GM20000 (cell line): Measurements from ENCODE around the gene TFDP3.

Experiments used
- DNase-seq: peaks from one replicate; pipeline ENCODE4 v3.0.0; 2012; ENCODE audit warnings: low spot score
- TF ChIP-seq, protein P1 (sequence below): IDR thresholded peaks from 2 replicates; pipeline ENCODE4 v1.5.1; 2012; ENCODE audit warnings: mild to moderate bottlenecking, control low read depth; ENCODE audit errors: extremely low read depth, missing control alignments

The TFDP3 gene

DNA sequence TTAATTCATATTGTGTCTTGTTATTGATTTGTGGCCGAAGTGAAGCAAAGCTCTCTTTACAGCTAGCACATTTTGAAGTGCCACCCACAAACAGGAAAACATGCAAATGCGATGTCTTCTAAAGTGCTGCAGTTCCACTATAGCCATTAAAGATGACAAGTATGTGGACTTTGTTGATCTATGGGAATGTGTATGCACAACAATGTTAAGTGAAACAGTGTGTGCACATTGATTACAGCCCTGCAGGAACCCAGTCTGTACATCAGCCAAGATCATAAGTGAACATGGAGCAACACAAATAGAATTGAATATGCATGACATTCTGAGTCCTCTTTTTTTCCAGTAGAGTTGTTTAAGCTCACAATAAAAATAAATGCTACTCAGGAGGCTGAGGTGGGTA, 43.0 kb downstream of the TFDP3 start:
- DNase-seq, result no peak
- TF ChIP-seq, protein P1, sequence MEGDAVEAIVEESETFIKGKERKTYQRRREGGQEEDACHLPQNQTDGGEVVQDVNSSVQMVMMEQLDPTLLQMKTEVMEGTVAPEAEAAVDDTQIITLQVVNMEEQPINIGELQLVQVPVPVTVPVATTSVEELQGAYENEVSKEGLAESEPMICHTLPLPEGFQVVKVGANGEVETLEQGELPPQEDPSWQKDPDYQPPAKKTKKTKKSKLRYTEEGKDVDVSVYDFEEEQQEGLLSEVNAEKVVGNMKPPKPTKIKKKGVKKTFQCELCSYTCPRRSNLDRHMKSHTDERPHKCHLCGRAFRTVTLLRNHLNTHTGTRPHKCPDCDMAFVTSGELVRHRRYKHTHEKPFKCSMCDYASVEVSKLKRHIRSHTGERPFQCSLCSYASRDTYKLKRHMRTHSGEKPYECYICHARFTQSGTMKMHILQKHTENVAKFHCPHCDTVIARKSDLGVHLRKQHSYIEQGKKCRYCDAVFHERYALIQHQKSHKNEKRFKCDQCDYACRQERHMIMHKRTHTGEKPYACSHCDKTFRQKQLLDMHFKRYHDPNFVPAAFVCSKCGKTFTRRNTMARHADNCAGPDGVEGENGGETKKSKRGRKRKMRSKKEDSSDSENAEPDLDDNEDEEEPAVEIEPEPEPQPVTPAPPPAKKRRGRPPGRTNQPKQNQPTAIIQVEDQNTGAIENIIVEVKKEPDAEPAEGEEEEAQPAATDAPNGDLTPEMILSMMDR, result no peak

DNA sequence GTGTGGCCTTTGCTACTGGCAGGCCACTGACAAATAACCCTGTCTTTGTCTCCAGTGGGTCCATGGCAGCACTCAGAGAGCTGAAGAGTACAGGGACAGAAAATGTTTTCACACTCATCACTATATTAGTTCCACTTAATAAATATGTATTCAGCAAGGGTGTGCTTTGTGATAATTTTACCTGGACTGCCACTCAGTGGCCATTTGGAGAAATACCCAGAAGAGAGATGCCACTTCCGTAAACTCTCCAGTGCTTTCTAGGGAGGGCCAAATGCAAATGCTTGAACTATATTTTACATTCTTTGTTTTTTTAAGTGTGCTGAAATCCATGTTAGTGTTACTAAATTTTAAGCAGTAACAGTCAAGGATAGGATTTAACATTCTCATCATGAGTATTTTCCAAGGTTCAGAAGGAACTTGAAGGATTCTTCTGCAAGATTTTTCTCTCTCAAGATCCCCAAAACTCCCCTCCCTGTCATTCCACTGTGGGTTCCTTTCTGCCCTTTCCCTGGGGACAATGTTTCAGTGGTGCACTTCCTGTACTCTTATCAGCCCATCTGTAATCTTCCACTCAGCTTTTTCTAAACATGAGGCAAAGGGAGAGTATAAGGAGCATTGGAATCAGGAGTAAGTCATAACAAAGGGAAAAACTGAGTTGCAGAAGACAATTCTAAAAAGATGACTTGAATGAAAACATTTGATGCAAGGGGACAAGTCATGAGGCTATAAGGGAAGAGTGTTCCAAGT, 46.0 kb downstream of the TFDP3 start:
- DNase-seq, result peak; percentile 5
- TF ChIP-seq, protein P1, result peak; percentile 5
